Heart left ventricle (tissue), 16 donors: ENCODE data around the gene TMEM217. TPM values are rescaled to one million over a fixed set of nuclear protein-coding genes. Genes with fewer than 3 reads are reported as not detected.

ENCODE experiments used
- ATAC-seq, 4 donors: fragments of 200-7000 bp; cut with Tn5 transposase; one replicate each; pipeline ENCODE4 v1.9.1; 2020 to 2022; ENCODE audit warnings: moderate library complexity in 4 of 4, mild to moderate bottlenecking in 3 of 4, moderate number of reproducible peaks in 1 of 4
- DNase-seq, 5 donors: peaks; one replicate each; pipeline ENCODE4 v3.0.0-alpha.2; 2020
- H3K27ac ChIP-seq, 12 donors: fragments of 200-600 bp; sonication (generic) in 4 of 12; one replicate each; pipeline versions ENCODE4 v1.5.0 to v1.8.0; 2016 to 2022; ENCODE audit warnings: mild to moderate bottlenecking in 2 of 12
- H3K27me3 ChIP-seq, 9 donors: fragments of 200-600 bp; sonication (generic) in 2 of 9; one replicate each; pipeline versions ENCODE4 v1.5.1 to v1.8.0; 2016 to 2022; ENCODE audit warnings: mild to moderate bottlenecking in 3 of 9
- H3K36me3 ChIP-seq, 9 donors: fragments of 200-600 bp; sonication (generic) in 2 of 9; one replicate each; pipeline versions ENCODE4 v1.5.0 to v1.8.0; 2018 to 2022; ENCODE audit warnings: mild to moderate bottlenecking in 2 of 9
- H3K4me1 ChIP-seq, 12 donors: fragments of 200-600 bp; sonication (generic) in 4 of 12; one replicate each; pipeline versions ENCODE4 v1.5.0 to v1.8.0; 2016 to 2022; ENCODE audit warnings: mild to moderate bottlenecking in 3 of 12
- H3K4me3 ChIP-seq, 12 donors: fragments of 200-600 bp; sonication (generic) in 4 of 12; one replicate each; pipeline versions ENCODE4 v1.5.0 to v1.8.0; 2017 to 2022; ENCODE audit warnings: mild to moderate bottlenecking in 9 of 12, moderate library complexity in 4 of 12
- H3K9me3 ChIP-seq, 12 donors: fragments of 200-600 bp; sonication (generic) in 4 of 12; one replicate each; pipeline versions ENCODE4 v1.5.0 to v1.8.0; 2016 to 2022; ENCODE audit warnings: mild to moderate bottlenecking in 1 of 12
- POLR2A ChIP-seq, 2 donors: fragments of 450-650 bp; IDR thresholded peaks; one replicate each; pipeline ENCODE4 v1.6.1; 2017; ENCODE audit warnings: antibody characterized with exemption in 2 of 2, mild to moderate bottlenecking in 2 of 2, moderate library complexity in 2 of 2
- WGBS, 4 donors: extraction: QIAGEN DNeasy Blood & Tissue Kit in 2 of 4; methylation state at CpG; one replicate each; pipeline versions ENCODE4 v1.1.5 to v1.1.7; 2013 to 2018; 5-methylcytosine and 5-hydroxymethylcytosine counted together
- intact Hi-C, 10 donors: fragments of 100-400 bp; cut with DNase I; formaldehyde crosslinking; loops; one replicate each; pipeline versions ENCODE4 v1.11.1 to v1.14.2; 2022
- polyA plus RNA-seq, 2 donors: library from polyadenylated mRNA; stranded (reverse); fragments of 200-250 nt; gene quantifications; one replicate each; pipeline ENCODE4 v1.2.3, GENCODE V29; 2013
- total RNA-seq, 9 donors: library from RNA; depleted of rRNA in 2 of 9; stranded (reverse); fragments of >200 nt in 2 of 9; fragmentation: NEBNext Ultra II Directional in 3 of 9; extraction: Animal tissue kit (Norgen Biotek cat#: 25700) in 3 of 9; gene quantifications; one replicate each; pipeline versions ENCODE4 v1.1.0 to v1.2.4, GENCODE V29; 2016 to 2023
- TF ChIP-seq, protein P1 (sequence below), 12 donors: fragments of 200-600 bp; sonication (generic) in 4 of 12; IDR thresholded peaks; one replicate each; pipeline versions ENCODE4 v1.5.0 to v1.8.0; 2018 to 2022; ENCODE audit warnings: antibody characterized with exemption in 12 of 12, mild to moderate bottlenecking in 5 of 12
- donor health status: ischemic (EF 13 %, LVEDD 7.1; RV severe dilation, severe dysfunction).
- donor health status: healthy with polysubstance abuse.
- donor health status: DM: no; HTN: yes; CAD: no.
- donor health status: DM: no; HTN: no; CAD: no.
- donor health status: ischemic (EF 25% LVEDD 6.9; RV normal size, moderate dysfunction).
- donor health status: ischemic (EF 25% LVEDD 5.7; RV mildly dilated, moderate dysfunction).
- donor health status: healthy.
- donor health status: DM: yes; HTN: yes; CAD: no.
- donor health status: ischemic (EF 35%, LVEDD 5.7; RV mildly dilated, moderate dysfunction).
- donor health status: nonischemic (EF 11% LVEDD 7.7; RV severe dilation, severe dysfunction).
- donor health status: DM: yes; HTN: yes; CAD: no.
- donor health status: PGD.
- donor health status: ischemic (EF 29% LVEDD 5.4; RV normal size, mild dysfunction).
- donor health status: nonischemic (EF 23%, LVEDD 6.1; RV moderate dilation, normal function).

The TMEM217 gene
- total and polyA plus RNA-seq, 11 donors: 0.15 to 2.1 (median 0.65) TPM; not detected in 3

DNA sequence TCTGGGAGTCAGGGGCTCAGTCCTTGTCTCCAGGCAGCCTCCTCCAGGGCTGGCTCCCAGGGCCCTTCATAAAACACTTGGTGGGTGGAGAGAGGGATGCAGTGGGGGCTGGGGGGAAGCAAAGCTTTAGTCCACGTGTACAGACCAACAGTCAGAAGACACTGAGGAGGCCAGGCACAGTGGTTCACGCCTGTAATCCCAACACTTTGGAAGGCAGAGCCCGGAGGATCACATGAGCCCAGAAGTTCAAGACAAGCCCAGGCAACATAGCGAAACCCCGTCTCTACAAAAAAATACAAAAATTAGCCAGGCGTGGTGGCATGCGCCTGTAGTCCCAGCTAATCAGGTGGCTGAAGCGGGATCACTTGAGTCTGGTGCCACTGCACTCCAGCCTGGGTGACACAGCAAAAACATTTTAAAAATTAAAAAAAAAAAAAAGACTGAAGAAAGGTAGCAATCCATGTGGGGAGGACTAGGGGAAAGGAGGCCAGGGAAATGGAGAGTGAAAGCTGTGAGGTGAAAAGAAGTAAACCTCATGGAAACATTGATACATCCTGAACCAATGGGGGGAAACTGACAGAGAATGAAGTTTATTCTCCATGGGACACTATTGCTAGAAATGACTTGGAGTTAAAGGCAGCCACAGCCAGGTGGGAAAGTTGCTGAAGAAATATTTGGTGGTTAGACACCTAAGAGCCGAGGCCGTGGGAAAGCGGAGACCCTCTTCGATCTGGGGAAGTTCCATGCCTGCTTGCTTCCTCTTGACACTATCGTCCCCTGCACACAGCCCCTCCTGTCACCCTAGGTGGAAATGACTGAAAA is 52.6 kb downstream of the TMEM217 start:
- H3K4me1 ChIP-seq: peaks cover 0 to 61% (median 0%) of the 10 kb centered on the region in 12 donors

DNA sequence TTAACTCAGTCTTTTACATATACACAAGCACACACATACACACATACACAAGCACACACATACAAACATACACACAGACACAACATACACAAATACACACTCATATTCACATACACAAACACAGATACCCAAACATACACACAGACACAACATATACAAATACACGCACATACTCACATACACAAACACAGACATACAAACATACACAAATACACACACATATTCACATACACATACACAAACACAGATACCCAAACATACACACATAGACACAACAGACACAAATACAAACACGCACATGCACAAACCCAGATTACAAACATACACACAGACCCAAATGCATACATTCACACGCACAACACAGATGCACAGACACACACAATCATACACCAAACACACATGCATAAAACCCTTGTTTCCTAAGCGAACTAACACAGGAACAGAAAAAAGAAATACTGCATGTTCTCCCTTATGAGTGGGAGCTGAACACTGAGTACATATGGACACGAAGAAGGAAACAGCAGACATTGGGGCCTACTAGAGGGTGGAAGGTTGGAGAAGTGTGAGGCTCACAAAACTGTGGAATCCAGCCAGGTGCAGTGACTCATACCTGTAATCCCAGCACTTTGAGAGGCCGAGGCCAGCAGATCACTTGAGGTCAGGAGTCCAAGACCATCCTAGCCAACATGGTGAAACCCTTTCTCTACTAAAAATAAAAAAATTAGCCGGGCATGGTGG is 53.8 kb downstream of the TMEM217 start:
- Histone ChIP-seq H3K36me3 (no peaks in the 10 kb centered on the region), H3K27ac (no peak overlapping the region), H3K27me3 (no peaks in the 10 kb centered on the region), H3K4me3 (no peak overlapping the region), H3K4me1 (peaks cover 0 to 49% (median 0%) of the 10 kb centered on the region in 12 donors), H3K9me3 (no peaks in the 10 kb centered on the region)
- TF ChIP-seq POLR2A (IDR thresholded peaks at IDR 0.05): no peak
- TF ChIP-seq, protein P1, sequence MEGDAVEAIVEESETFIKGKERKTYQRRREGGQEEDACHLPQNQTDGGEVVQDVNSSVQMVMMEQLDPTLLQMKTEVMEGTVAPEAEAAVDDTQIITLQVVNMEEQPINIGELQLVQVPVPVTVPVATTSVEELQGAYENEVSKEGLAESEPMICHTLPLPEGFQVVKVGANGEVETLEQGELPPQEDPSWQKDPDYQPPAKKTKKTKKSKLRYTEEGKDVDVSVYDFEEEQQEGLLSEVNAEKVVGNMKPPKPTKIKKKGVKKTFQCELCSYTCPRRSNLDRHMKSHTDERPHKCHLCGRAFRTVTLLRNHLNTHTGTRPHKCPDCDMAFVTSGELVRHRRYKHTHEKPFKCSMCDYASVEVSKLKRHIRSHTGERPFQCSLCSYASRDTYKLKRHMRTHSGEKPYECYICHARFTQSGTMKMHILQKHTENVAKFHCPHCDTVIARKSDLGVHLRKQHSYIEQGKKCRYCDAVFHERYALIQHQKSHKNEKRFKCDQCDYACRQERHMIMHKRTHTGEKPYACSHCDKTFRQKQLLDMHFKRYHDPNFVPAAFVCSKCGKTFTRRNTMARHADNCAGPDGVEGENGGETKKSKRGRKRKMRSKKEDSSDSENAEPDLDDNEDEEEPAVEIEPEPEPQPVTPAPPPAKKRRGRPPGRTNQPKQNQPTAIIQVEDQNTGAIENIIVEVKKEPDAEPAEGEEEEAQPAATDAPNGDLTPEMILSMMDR (IDR thresholded peaks at IDR 0.05): no peak
- intact Hi-C loops: loop anchor here in 2 of 10 donors (10.0 kb wide), 3 partner anchors 179 to 439 kb away; partner anchors contain the start of gene C6orf89 (in 1 of the 2)
- WGBS, 4 donors: 75 to 78% (median 77%) methylated on average over 7 of the region's 7 CpGs
- DNase-seq (no peak), ATAC-seq (peak in 2 of 4 donors; percentile 32 to 46)

More for the DNA sequence above, 52.6 kb downstream of the TMEM217 start:
- H3K4me3 ChIP-seq: no peak overlapping the region
- no peaks in the 10 kb centered on the region for H3K27me3 ChIP-seq
- TF ChIP-seq POLR2A (IDR thresholded peaks at IDR 0.05): no peak
- TF ChIP-seq, protein P1 (IDR thresholded peaks at IDR 0.05): no peak
- ATAC-seq (no peak), DNase-seq (no peak)
- intact Hi-C loops: loop anchor here in 6 of 10 donors (5.0 to 10.0 kb wide), 6 partner anchors 33 to 441 kb away; partner anchors contain the start of genes PIM1 (in 4 of the 6) and C6orf89 (in 1 of the 6)
- WGBS, 4 donors: 69 to 77% (median 72%) methylated on average over 13 of the region's 13 CpGs
- H3K36me3 ChIP-seq: no peaks in the 10 kb centered on the region
- H3K9me3 ChIP-seq: no peaks in the 10 kb centered on the region
- no peak overlapping the region for H3K27ac ChIP-seq

DNA sequence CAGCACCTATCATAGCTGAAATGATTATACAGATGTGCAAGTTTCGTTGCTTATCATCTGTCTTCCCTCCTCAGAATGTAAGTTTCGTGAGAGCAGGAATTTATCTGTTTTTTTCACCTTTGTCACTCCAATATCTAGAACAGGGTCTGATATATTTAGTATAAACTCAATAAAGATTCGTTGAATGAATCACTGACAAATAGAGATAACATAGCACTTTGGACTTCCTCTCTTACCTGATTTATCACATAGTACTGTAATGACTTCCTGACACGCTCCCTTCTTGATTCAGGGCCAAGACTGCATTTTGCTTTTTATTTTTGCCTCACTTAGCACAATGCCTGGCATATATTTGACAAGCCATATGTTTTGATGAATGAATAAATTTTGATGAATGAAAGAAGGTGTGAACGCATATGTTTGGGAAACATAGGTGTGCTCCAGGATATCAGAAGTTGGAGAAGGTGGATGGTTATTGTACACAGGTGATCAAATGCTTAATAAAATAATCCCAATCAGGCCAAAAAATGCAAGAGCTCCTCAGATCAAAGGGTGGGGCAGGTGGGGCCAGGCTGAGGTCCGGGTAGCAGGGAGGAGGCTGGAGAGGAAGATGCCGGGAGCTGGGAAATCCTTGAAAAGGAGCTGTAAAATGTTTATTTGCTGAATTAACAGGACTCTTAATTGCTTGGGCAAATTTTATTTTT is 55.0 kb downstream of the TMEM217 start:
- Histone ChIP-seq H3K9me3 (no peaks in the 10 kb centered on the region), H3K4me3 (no peak overlapping the region), H3K4me1 (peaks cover 0 to 38% (median 0%) of the 10 kb centered on the region in 12 donors), H3K27me3 (no peaks in the 10 kb centered on the region), H3K27ac (no peak overlapping the region), H3K36me3 (no peaks in the 10 kb centered on the region)
- TF ChIP-seq, protein P1 (IDR thresholded peaks at IDR 0.05): no peak
- no peak for TF ChIP-seq POLR2A (IDR thresholded peaks at IDR 0.05)
- intact Hi-C loops: loop anchor here in 2 of 10 donors (10.0 kb wide), 3 partner anchors 178 to 438 kb away; partner anchors contain the start of gene C6orf89 (in 1 of the 2)
- 61 to 67% (median 65%) methylated on average over 7 of the region's 7 CpGs for WGBS, 4 donors
- DNase-seq: no peak
- no peak for ATAC-seq
